Measurements from ENCODE around the gene CEMIP2. TPM values are rescaled to one million over a fixed set of nuclear protein-coding genes. Genes with fewer than 3 reads are reported as not detected.

Gene CEMIP2
- total RNA-seq, 1 experiment from 2014 or later = 17.7 TPM

DNA sequence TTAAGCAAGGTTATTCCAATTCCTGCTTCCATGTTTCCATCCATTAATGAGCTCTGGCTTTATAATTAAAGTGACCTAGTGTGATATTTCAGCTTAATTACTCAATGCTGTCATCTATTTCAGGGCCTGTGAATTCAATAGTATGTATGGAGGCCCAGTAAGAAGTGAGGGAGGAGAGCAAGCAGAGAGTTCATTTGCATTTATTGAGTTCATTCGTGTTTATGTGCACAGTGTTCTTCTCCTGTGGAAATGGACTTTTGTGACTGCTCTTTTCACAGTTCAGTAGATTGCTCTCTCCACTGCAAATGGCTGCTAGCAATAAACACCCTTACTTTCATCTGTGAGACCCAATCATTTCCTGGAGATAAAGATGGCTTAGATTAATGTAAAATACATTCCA lies 130.9 kb downstream of the CEMIP2 start:
- no TSS peak for BruUV-seq (replicated peaks)
- Mint-ChIP-seq H3K4me3 (ENCODE audit: unreplicated experiment) (no peak overlapping the region), H3K4me1 (ENCODE audit: insufficient read depth, unreplicated experiment) (no peaks in the 10 kb centered on the region), H3K27me3 (ENCODE audit: insufficient read depth, unreplicated experiment) (no peaks in the 10 kb centered on the region), H3K27ac (ENCODE audit: low read depth, unreplicated experiment) (no peak overlapping the region), H3K9me3 (ENCODE audit: unreplicated experiment) (no peaks in the 10 kb centered on the region), H3K36me3 (ENCODE audit: insufficient read depth, unreplicated experiment) (no peaks in the 10 kb centered on the region)
- TF ChIP-seq, protein P1, sequence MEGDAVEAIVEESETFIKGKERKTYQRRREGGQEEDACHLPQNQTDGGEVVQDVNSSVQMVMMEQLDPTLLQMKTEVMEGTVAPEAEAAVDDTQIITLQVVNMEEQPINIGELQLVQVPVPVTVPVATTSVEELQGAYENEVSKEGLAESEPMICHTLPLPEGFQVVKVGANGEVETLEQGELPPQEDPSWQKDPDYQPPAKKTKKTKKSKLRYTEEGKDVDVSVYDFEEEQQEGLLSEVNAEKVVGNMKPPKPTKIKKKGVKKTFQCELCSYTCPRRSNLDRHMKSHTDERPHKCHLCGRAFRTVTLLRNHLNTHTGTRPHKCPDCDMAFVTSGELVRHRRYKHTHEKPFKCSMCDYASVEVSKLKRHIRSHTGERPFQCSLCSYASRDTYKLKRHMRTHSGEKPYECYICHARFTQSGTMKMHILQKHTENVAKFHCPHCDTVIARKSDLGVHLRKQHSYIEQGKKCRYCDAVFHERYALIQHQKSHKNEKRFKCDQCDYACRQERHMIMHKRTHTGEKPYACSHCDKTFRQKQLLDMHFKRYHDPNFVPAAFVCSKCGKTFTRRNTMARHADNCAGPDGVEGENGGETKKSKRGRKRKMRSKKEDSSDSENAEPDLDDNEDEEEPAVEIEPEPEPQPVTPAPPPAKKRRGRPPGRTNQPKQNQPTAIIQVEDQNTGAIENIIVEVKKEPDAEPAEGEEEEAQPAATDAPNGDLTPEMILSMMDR (IDR thresholded peaks at IDR 0.05; ENCODE audit: unreplicated experiment) = no peak
- ChIA-PET CTCF (interaction anchor here (0.5 to 0.6 kb wide), 2 partner anchors 172 to 212 kb away, joined by 3 read pairs; no protein-coding TSS in a partner anchor), POLR2A (interaction anchor here (1.1 kb wide), 1 partner anchor 79 kb away, joined by 5 read pairs; no protein-coding TSS in a partner anchor)
- DNase-seq (ENCODE audit: unreplicated experiment) = no peak
- intact Hi-C loops (cut with micrococcal nuclease) = no loop called here

- no peak overlapping the region for H3K4me3 Mint-ChIP-seq (ENCODE audit: unreplicated experiment)
- H3K27me3 Mint-ChIP-seq (ENCODE audit: insufficient read depth, unreplicated experiment) = no peaks in the 10 kb centered on the region
- no peaks in the 10 kb centered on the region for H3K4me1 Mint-ChIP-seq (ENCODE audit: insufficient read depth, unreplicated experiment)
- TF ChIP-seq, protein P1 (IDR thresholded peaks at IDR 0.05; ENCODE audit: unreplicated experiment) = no peak
- CTCF ChIA-PET = no interaction called here
- H3K36me3 Mint-ChIP-seq (ENCODE audit: insufficient read depth, unreplicated experiment) = no peaks in the 10 kb centered on the region
- BruUV-seq (replicated peaks) = no TSS peak
- H3K27ac Mint-ChIP-seq (ENCODE audit: low read depth, unreplicated experiment) = no peak overlapping the region
- DNase-seq (ENCODE audit: unreplicated experiment) = no peak
- POLR2A ChIA-PET = interaction anchor here (0.7 kb wide), 1 partner anchor 37 kb away, joined by 3 read pairs; no protein-coding TSS in a partner anchor
- intact Hi-C loops (cut with micrococcal nuclease) = no loop called here
- H3K9me3 Mint-ChIP-seq (ENCODE audit: unreplicated experiment) = no peaks in the 10 kb centered on the region
Measured at GRCh38 chr9:71636143-71636839, 132.0 kb downstream of the CEMIP2 start.

DNA sequence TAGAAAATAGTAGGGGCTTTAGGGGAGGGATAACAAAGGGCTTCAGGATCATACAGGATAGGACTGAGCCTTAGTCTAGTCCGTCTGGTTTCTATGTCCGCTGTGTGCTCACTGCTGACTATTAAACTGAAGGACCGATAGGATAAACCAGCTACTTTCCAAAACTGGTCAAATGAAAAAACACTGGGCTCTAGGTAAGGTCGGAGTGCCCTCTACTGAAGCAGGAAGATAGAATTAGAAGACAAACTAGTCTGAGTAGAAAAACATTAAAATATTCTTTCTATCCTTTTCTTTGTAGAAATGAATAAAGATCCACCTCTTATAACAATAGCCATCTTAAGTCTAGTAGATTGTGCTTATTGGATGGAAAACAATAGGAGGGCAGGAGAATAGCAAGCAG lies 133.6 kb downstream of the CEMIP2 start:
- BruUV-seq (replicated peaks) = no TSS peak
- CTCF ChIA-PET = interaction anchor here (0.7 to 1.1 kb wide), 3 partner anchors 147 to 349 kb away, joined by 3 to 5 read pairs (median 3); no protein-coding TSS in a partner anchor
- intact Hi-C loops (cut with micrococcal nuclease) = no loop called here

More for the DNA sequence above, 133.6 kb downstream of the CEMIP2 start:
- H3K36me3 Mint-ChIP-seq (ENCODE audit: insufficient read depth, unreplicated experiment) = no peaks in the 10 kb centered on the region
- no peak for DNase-seq (ENCODE audit: unreplicated experiment)
- POLR2A ChIA-PET = no interaction called here
- no peak overlapping the region for H3K4me3 Mint-ChIP-seq (ENCODE audit: unreplicated experiment)
- no peaks in the 10 kb centered on the region for H3K4me1 Mint-ChIP-seq (ENCODE audit: insufficient read depth, unreplicated experiment)
- no peaks in the 10 kb centered on the region for H3K9me3 Mint-ChIP-seq (ENCODE audit: unreplicated experiment)
- H3K27ac Mint-ChIP-seq (ENCODE audit: low read depth, unreplicated experiment) = no peak overlapping the region
- H3K27me3 Mint-ChIP-seq (ENCODE audit: insufficient read depth, unreplicated experiment) = no peaks in the 10 kb centered on the region
- TF ChIP-seq, protein P1 (IDR thresholded peaks at IDR 0.05; ENCODE audit: unreplicated experiment) = no peak

Other genes with a start within 250 kb of the CEMIP2 start
- 10.4 and 10.5 TPM in 2 replicates for gene ABHD17B, start 142.7 kb upstream of the CEMIP2 start, total RNA-seq (2022)
- gene C9orf85, start 143.1 kb upstream of the CEMIP2 start, total RNA-seq (2022) = 19.6 and 23.3 TPM in 2 replicates

Data from MCF 10A (cell line).